Measurements from ENCODE around the gene STOX1.
"Not testable (repeated sequence)": the region's sequence is repeated elsewhere in the genome, so short reads cannot be mapped to it uniquely, and the experiment has no call there.

The STOX1 gene

DNA sequence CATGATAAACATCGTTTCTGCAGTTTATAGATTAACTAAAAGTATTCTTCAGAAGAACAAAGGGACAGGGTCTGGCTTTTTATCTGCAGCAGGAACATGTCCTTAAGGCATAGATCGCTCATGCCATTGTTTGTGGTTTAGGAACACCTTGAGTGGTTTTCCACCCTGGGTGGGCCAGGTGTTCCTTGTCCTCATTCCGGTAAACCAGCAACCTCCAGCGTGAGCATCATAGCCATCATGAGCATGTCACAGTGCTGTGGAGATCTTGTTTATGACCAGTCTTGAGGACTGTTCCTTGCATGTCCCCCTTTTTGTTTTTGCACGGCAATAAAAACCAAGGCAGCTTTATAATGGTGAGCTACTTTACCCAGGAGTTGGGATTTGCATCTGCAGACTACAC is 33.9 kb downstream of the STOX1 start:
- no peak overlapping the region for H3K4me3 ChIP-seq (ENCODE audit: low read depth, low read length)
- TF ChIP-seq, protein P1, sequence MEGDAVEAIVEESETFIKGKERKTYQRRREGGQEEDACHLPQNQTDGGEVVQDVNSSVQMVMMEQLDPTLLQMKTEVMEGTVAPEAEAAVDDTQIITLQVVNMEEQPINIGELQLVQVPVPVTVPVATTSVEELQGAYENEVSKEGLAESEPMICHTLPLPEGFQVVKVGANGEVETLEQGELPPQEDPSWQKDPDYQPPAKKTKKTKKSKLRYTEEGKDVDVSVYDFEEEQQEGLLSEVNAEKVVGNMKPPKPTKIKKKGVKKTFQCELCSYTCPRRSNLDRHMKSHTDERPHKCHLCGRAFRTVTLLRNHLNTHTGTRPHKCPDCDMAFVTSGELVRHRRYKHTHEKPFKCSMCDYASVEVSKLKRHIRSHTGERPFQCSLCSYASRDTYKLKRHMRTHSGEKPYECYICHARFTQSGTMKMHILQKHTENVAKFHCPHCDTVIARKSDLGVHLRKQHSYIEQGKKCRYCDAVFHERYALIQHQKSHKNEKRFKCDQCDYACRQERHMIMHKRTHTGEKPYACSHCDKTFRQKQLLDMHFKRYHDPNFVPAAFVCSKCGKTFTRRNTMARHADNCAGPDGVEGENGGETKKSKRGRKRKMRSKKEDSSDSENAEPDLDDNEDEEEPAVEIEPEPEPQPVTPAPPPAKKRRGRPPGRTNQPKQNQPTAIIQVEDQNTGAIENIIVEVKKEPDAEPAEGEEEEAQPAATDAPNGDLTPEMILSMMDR (IDR thresholded peaks at IDR 0.05; ENCODE audit: low read depth, low read length) = no peak

DNA sequence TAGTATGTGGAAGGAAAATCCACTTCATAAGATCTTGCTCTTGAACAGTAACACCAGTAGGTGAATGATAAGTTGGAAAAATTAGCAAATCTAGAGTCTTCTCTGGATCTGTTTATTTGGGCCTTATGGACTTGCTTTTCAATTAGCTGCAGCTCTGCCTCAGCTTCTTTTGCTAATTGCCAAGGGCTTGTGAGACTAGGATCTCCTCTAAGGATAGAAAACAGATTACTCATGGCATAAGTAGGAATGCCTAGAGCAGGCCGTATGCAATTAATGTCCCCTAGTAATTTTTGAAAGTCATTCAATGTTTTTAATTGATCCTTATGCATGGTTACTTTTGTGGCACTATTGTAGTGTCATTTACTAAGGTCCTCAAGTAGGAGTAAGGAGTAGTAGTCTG is 37.3 kb downstream of the STOX1 start:
- TF ChIP-seq, protein P1 (IDR thresholded peaks at IDR 0.05; ENCODE audit: low read depth, low read length) = no peak
- H3K4me3 ChIP-seq (ENCODE audit: low read depth, low read length) = no peak overlapping the region

DNA sequence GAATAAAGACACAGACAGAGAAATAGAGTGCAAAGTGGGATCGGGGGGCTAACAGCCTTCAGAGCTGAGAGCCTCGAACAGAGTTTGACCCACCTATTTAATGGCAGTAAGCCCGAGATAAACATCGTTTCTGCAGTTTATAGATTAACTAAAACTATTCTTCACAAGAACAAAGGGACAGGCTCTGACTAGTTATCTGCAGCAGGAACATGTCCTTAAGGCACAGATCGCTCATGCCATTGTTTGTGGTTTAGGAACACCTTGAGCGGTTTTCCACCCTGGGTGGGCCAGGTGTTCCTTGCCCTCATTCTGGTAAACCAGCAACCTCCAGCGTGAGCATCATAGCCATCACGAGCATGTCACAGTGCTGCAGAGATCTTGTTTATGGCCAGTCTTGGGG is 40.8 kb downstream of the STOX1 start:
- not testable (repeated sequence) for H3K4me3 ChIP-seq (ENCODE audit: low read depth, low read length)

DNA sequence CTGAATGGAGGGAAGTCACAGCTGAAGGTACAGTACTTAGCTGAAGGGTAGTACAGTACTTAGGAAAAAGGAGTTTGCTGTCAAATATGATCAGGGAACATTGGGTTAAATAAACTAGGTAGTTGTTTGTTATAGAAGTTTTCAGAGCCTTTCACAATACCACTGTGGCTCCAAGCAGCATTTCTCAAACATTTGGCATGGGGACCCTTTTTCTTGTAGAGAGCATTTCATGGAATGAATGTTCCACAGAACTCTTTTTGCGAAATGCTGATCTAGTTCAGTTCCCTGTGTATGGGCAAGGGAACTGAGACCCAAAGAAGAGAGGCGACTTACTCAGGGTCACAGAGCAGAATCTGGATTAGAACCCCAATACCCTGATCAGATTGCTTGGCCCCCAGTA is 42.3 kb downstream of the STOX1 start:
- TF ChIP-seq, protein P1 (IDR thresholded peaks at IDR 0.05; ENCODE audit: low read depth, low read length) = no peak

DNA sequence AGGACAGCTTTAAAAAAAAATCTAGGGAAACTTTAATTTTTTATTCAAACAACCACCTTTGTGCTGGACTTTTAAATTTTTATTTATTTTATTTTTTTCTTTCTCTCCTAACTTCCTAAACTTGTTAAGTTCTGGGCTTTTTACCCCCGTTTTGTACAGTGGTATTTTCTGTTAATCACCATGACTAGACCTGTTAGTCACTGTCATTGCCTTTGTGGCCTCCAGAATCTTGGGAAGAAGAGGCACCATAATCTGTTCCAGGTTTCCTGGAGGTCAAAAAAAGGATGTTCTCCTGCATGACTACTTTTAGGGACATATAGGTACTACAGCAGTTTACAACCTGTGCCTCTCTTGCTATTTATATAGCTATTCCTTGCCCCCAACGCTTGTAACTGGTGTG is 42.7 kb downstream of the STOX1 start:
- no peak overlapping the region for H3K4me3 ChIP-seq (ENCODE audit: low read depth, low read length)
- TF ChIP-seq, protein P1 (IDR thresholded peaks at IDR 0.05; ENCODE audit: low read depth, low read length) = no peak

More for the DNA sequence above, 42.3 kb downstream of the STOX1 start:
- no peak overlapping the region for H3K4me3 ChIP-seq (ENCODE audit: low read depth, low read length)

DNA sequence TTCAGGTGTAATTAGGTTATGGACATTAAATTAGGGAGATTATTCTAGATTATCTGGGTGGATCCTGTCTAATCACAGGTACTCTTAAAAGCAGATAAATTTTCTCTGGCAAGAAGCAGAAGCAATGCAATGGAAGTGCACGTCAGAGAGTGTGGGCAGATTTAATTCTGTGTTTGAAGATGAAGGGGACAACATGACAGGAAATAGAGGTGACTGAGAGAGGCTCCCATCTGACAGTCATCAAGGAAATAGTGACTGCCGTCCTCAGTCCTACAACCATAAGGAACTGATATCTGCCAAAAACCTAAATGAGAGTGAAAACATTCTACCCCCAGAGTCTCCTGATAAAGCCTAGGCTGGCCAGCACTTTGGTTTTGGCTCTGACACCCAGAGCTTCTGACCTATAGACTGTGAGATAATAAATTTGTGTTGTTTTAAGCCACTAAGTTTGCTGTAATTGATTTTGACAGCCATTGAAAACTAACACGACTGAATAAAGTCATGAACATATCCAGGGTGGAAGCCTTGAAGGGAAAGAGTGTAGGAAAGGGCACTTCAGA is 43.3 kb downstream of the STOX1 start:
- TF ChIP-seq, protein P1 (IDR thresholded peaks at IDR 0.05; ENCODE audit: low read depth, low read length) = no peak
- H3K4me3 ChIP-seq (ENCODE audit: low read depth, low read length) = no peak overlapping the region

DNA sequence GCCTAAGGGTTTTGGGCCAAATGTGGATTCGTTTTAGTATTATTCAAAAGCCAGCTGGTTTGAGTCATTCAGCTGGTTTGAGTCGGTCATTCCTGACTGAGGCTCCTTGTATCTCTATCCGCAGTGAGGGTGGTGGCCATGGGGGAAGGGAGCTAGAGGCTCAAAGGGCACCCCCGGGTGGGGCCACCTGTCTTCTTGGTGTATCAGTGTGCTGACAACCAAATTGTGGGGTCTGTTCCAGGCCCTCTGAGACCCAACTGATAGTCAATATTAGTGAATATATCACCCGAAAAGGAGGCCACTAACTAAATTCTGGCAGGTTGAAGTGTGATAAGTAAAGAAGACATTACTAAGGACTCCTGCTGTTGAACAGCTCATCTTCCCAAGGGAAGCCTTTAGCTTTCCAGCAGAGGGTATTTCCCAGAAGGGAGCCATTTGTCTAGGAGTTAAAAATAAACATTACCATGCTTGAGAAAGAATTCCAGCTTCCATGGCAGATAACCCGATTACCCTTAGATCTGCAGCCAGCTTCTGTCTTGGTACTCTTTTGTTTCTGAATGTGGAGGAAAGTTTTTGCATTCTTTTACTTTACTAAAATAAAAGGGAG is 43.9 kb downstream of the STOX1 start:
- TF ChIP-seq, protein P1 (IDR thresholded peaks at IDR 0.05; ENCODE audit: low read depth, low read length) = no peak
- no peak overlapping the region for H3K4me3 ChIP-seq (ENCODE audit: low read depth, low read length)
